GM18520 (cell line): ENCODE measurements around the gene SRPRA.

Experiments used
- ATAC-seq: cut with Tn5 transposase; IDR thresholded peaks from one replicate; pipeline ENCODE4 v1.9.1; 2021; ENCODE audit not compliant: unreplicated experiment

Gene SRPRA

GRCh38 chr11:126231725-126232459 is 36.8 kb downstream of the SRPRA start:
- ATAC-seq, result no peak

- ATAC-seq, result no peak
These were observed 38.7 kb downstream of the SRPRA start for GRCh38 chr11:126229858-126230540.

- ATAC-seq, result no peak
These were observed 42.2 kb downstream of the SRPRA start for GRCh38 chr11:126226334-126227084.

- no peak for ATAC-seq
These were observed 43.4 kb downstream of the SRPRA start for GRCh38 chr11:126225295-126225665.

- ATAC-seq, result no peak
These were observed 43.9 kb downstream of the SRPRA start for GRCh38 chr11:126224647-126225294.

GRCh38 chr11:126219547-126219946 is 49.1 kb downstream of the SRPRA start:
- ATAC-seq, result no peak

GRCh38 chr11:126217491-126217890 is 51.2 kb downstream of the SRPRA start:
- no peak for ATAC-seq

- ATAC-seq, result no peak
These were observed 52.0 kb downstream of the SRPRA start for GRCh38 chr11:126216526-126217305.

- ATAC-seq, result no peak
These were observed 53.9 kb downstream of the SRPRA start for GRCh38 chr11:126214841-126215240.

GRCh38 chr11:126214441-126214840 is 54.3 kb downstream of the SRPRA start:
- ATAC-seq, result no peak
